ENCODE measurements around the gene TRIM46. TPM values are rescaled to one million over a fixed set of nuclear protein-coding genes. Genes with fewer than 3 reads are reported as not detected.
A peak's percentile ranks its signal among the peaks of the same experiment; 100 is the strongest.

TRIM46 gene
- total and polyA plus RNA-seq, 2 of the 13 experiments (the other 11 are each of a cell fraction or from before 2014, with no cell fraction given): 0.04 to 0.09 TPM

DNA sequence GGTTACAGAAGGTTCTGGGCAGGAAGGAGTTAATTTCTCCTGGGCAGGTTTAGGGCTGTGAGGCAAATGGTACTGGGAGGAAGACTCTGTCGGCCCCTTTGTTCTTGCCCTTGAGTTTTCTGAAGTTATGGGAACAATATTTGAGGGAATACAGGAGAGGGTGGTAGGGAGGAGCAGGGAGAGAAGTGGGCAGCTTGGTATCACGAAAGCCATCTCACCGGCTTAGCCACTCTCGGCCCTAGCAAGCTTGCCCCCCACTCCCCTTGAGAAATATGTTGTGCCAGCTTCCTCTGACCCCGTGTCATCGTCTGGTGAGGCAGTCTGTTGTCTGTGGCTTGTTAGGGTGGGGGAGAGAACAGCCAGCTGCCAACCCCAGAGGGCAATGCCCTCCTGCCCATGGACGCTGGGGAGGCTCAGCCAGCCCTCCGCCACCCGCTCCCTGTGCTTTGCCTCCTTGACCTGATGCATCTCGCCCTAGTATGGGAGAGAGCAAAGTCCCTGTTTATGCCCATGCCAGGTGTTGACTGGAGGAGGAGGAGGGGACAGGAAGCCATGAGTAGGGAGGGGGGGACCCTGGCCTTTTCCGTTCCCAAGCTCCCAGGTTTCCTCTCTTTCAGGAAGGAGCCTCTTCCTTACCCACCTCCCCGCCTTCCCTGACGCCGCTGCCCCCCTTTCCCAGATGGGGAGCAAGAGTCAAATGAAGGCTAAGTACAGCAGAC is 44.7 kb upstream of the TRIM46 start (continued):
- TF ChIP-seq HOXA9 (CRISPR knock-in tag; IDR thresholded peaks at IDR 0.05; ENCODE audit: borderline replicate concordance): peak; percentile 40; the same call in 1 of the 2 replicates
- TF ChIP-seq GABPB1 (CRISPR knock-in tag; IDR thresholded peaks at IDR 0.05): peak; percentile 79
- peak; percentile 26; the same call in 1 of the 2 replicates for TF ChIP-seq MYPOP (CRISPR knock-in tag; IDR thresholded peaks at IDR 0.05)
- TF ChIP-seq FOXP1 (IDR thresholded peaks at IDR 0.05): no peak
- TF ChIP-seq FOXP1 (CRISPR knock-in tag; IDR thresholded peaks at IDR 0.05): peak; percentile 97
- peak; percentile 46; the same call in 1 of the 2 replicates for TF ChIP-seq JUN (CRISPR knock-in tag; IDR thresholded peaks at IDR 0.05)
- TF ChIP-seq TBP (CRISPR knock-in tag; IDR thresholded peaks at IDR 0.05): no peak
- TF ChIP-seq ZNF143 (CRISPR knock-in tag; IDR thresholded peaks at IDR 0.05): peak; percentile 62; the same call in 1 of the 2 replicates
- no peak for TF ChIP-seq ONECUT2 (CRISPR knock-in tag; IDR thresholded peaks at IDR 0.05)
- TF ChIP-seq RFX3 (CRISPR knock-in tag; IDR thresholded peaks at IDR 0.05): 0 out of 2 replicates have a peak, but pooled peaks have one; percentile 3
- TF ChIP-seq PAX8 (CRISPR knock-in tag; IDR thresholded peaks at IDR 0.05; ENCODE audit: borderline replicate concordance): no peak
- peak; percentile 80; the same call in 1 of the 2 replicates for TF ChIP-seq ESRRA (CRISPR knock-in tag; IDR thresholded peaks at IDR 0.05; ENCODE audit: low read depth)
- TF ChIP-seq, protein P1, sequence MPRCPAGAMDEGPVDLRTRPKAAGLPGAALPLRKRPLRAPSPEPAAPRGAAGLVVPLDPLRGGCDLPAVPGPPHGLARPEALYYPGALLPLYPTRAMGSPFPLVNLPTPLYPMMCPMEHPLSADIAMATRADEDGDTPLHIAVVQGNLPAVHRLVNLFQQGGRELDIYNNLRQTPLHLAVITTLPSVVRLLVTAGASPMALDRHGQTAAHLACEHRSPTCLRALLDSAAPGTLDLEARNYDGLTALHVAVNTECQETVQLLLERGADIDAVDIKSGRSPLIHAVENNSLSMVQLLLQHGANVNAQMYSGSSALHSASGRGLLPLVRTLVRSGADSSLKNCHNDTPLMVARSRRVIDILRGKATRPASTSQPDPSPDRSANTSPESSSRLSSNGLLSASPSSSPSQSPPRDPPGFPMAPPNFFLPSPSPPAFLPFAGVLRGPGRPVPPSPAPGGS (CRISPR knock-in tag; IDR thresholded peaks at IDR 0.05): no peak
- TF ChIP-seq BCL6 (CRISPR knock-in tag; IDR thresholded peaks at IDR 0.05): 0 out of 2 replicates have a peak, but pooled peaks have one; percentile 55
- TF ChIP-seq ZNF800 (CRISPR knock-in tag; IDR thresholded peaks at IDR 0.05): no peak
- TF ChIP-seq MYC (CRISPR knock-in tag; IDR thresholded peaks at IDR 0.05; ENCODE audit: borderline replicate concordance): peak; percentile 77
- TF ChIP-seq EZH2 (conservative IDR thresholded peaks at IDR 0.05; ENCODE audit: low read depth, low read length): no peak
- no peak for TF ChIP-seq ZNF180 (CRISPR knock-in tag; IDR thresholded peaks at IDR 0.05; ENCODE audit: borderline replicate concordance, low read depth)
- no peak for TF ChIP-seq ZNF598 (CRISPR knock-in tag; IDR thresholded peaks at IDR 0.05; ENCODE audit: borderline replicate concordance)
- TF ChIP-seq ZNF747 (CRISPR knock-in tag; IDR thresholded peaks at IDR 0.05; ENCODE audit: borderline replicate concordance): peak; percentile 65; the same call in 1 of the 2 replicates
- 0 out of 2 replicates have a peak, but pooled peaks have one; percentile 17 for TF ChIP-seq ZKSCAN5 (CRISPR knock-in tag; IDR thresholded peaks at IDR 0.05)
- TF ChIP-seq ZFP36 (IDR thresholded peaks at IDR 0.05; ENCODE audit: borderline replicate concordance, low read depth, low read length, partially characterized antibody): no peak
- no peak for TF ChIP-seq XRCC5 (optimal IDR thresholded peaks at IDR 0.05; ENCODE audit: low read length)
- TF ChIP-seq GATAD1 (CRISPR knock-in tag; IDR thresholded peaks at IDR 0.05): peak; percentile 73
